Tibial nerve (tissue), 3 donors: Measurements from ENCODE around the gene ALDOB.

Experiments used
- CTCF ChIP-seq, 5 experiments: fragments of 200-600 bp in 3 of 5; fragments of 450-650 bp in 2 of 5; sonication (generic) in 3 of 5; IDR thresholded peaks; one replicate each; pipeline ENCODE4 v1.5.1; 2016 to 2019; ENCODE audit warnings: antibody characterized with exemption in 5 of 5, mild to moderate bottlenecking in 3 of 5, moderate library complexity in 2 of 5
- POLR2A ChIP-seq, 2 donors: fragments of 450-650 bp; IDR thresholded peaks; one replicate each; pipeline ENCODE4 v1.6.1; 2017; ENCODE audit warnings: antibody characterized with exemption in 2 of 2, mild to moderate bottlenecking in 2 of 2, moderate library complexity in 2 of 2

GRCh38 chr9:101438523-101438922 is 2.9 kb upstream of the ALDOB start:
- no peak for TF ChIP-seq POLR2A (IDR thresholded peaks at IDR 0.05)
- TF ChIP-seq CTCF (IDR thresholded peaks at IDR 0.05): no peak
